ENCODE measurements around the gene HIP1.

Gene HIP1

DNA sequence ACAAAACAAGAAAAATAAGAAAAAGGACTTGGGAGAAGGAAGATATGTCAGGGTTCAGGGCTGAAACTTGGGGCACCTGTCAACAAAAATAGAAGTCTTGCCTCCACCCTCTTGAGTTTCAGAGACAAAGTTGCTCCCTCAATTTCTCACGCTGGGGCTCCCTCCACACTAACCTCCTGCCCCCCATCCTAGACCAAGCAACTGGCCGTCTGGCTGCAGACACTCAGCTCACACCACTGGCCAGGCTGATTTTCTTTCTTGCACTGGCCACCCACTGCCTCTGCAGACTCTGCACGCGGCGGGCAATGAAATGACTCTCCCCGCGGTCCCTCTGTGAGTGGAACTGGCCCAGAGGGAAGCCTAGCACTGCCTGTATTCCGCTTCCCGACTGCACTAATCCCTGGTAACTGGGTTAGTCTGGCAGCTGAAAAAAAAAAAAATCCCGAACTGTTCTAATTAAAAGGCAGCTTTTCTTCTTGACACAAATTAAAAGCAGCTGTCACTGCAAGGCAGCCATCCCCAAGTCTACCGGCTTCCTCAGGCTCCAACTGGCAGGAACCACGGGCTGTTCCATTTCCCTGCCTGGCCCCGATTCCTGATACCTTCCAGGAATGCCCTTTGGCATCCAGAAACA lies 163.1 kb downstream of the HIP1 start:
- Histone ChIP-seq H2BK5ac (ENCODE audit: low read depth, low read length, poor library complexity) (no peak overlapping the region), H3K4me2 (ENCODE audit: low read length) (no peak overlapping the region), H3K36me3 (ENCODE audit: control insufficient read depth in 1 of 2, insufficient read depth in 2 of 2, low read length in 2 of 2) (peaks cover 17 to 24% of the 10 kb centered on the region in 2 experiments), H4K91ac (ENCODE audit: low read depth, low read length) (no peak overlapping the region), H3K9ac (ENCODE audit: low read length) (no peak overlapping the region), H2BK12ac (ENCODE audit: low read length) (no peak overlapping the region), H3K4ac (ENCODE audit: low read depth, low read length) (no peak overlapping the region), H3K27me3 (ENCODE audit: insufficient read depth, low read length) (no peaks in the 10 kb centered on the region), H2BK120ac (ENCODE audit: insufficient read depth, low read length, poor library complexity) (no peak overlapping the region), H2AFZ (ENCODE audit: insufficient read depth, low read length, poor library complexity) (no peak overlapping the region), H3K23ac (ENCODE audit: low read length) (no peak overlapping the region), H3K9me3 (ENCODE audit: insufficient read depth, low read depth, low read length) (no peaks in the 10 kb centered on the region), H2AK5ac (ENCODE audit: low read length) (no peak overlapping the region), H3K27ac (ENCODE audit: low read depth, low read length) (no peak overlapping the region), H4K8ac (ENCODE audit: low read depth, low read length) (no peak overlapping the region), H3K14ac (ENCODE audit: low read length) (no peak overlapping the region), H3K79me1 (ENCODE audit: low read length) (no peaks in the 10 kb centered on the region), H3K79me2 (ENCODE audit: control insufficient read depth, insufficient read depth, low read length, poor library complexity) (no peaks in the 10 kb centered on the region), H4K12ac (ENCODE audit: low read depth, low read length) (no peak overlapping the region), H3K4me3 (ENCODE audit: low read depth, low read length) (no peak overlapping the region), H3K4me1 (ENCODE audit: control insufficient read depth in 1 of 2, insufficient read depth in 2 of 2, low read length in 2 of 2) (no peaks in the 10 kb centered on the region), H3K18ac (ENCODE audit: low read length) (no peak overlapping the region)
- DNase-seq = no peak
- WGBS (ENCODE audit: extremely low coverage, insufficient coverage, insufficient read length) = no CpG with 5 or more reads among the region's 13 CpGs

DNA sequence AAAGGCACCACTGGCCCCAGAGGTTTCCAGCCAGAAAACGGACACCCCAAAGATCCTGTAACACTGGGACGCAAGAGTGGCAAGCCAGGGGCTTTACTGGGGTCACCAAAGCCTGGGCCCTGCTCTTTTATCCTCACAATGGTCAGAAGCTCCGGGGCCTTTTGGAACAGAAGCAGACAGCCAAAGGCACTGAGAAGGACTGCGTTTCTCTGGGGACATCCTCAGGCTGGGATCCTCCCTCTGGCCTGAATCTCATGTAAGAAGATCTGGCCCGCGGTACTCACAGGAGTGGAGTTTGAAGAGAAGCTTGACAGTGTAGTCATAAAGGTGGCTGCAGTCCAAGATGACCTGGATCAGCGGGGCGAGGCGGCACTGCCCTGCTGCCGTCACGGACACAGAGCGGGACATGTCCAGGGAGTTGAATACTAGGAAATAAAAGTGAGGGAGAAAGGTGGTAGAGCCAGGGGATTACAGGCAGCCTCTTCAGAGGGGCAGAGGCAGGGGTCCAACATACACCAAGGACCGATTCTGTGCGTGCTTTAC lies 165.2 kb downstream of the HIP1 start:
- no peak overlapping the region for H3K9ac ChIP-seq (ENCODE audit: low read length)
- no peak overlapping the region for H3K18ac ChIP-seq (ENCODE audit: low read length)
- no peaks in the 10 kb centered on the region for H3K79me2 ChIP-seq (ENCODE audit: control insufficient read depth, insufficient read depth, low read length, poor library complexity)
- no peak overlapping the region for H3K27ac ChIP-seq (ENCODE audit: low read depth, low read length)
- no peak for DNase-seq
- no peaks in the 10 kb centered on the region for H3K4me1 ChIP-seq (ENCODE audit: control insufficient read depth in 1 of 2, insufficient read depth in 2 of 2, low read length in 2 of 2)
- H4K91ac ChIP-seq (ENCODE audit: low read depth, low read length) = no peak overlapping the region
- H2AK5ac ChIP-seq (ENCODE audit: low read length) = no peak overlapping the region
- peaks cover 11 to 14% of the 10 kb centered on the region in 2 experiments for H3K36me3 ChIP-seq (ENCODE audit: control insufficient read depth in 1 of 2, insufficient read depth in 2 of 2, low read length in 2 of 2)
- H4K12ac ChIP-seq (ENCODE audit: low read depth, low read length) = no peak overlapping the region
- no peak overlapping the region for H3K4me3 ChIP-seq (ENCODE audit: low read depth, low read length)
- no peak overlapping the region for H3K23ac ChIP-seq (ENCODE audit: low read length)
- H2BK120ac ChIP-seq (ENCODE audit: insufficient read depth, low read length, poor library complexity) = no peak overlapping the region
- no peak overlapping the region for H2AFZ ChIP-seq (ENCODE audit: insufficient read depth, low read length, poor library complexity)
- H3K4ac ChIP-seq (ENCODE audit: low read depth, low read length) = no peak overlapping the region
- no peak overlapping the region for H3K4me2 ChIP-seq (ENCODE audit: low read length)
- no peak overlapping the region for H2BK12ac ChIP-seq (ENCODE audit: low read length)
- no peaks in the 10 kb centered on the region for H3K27me3 ChIP-seq (ENCODE audit: insufficient read depth, low read length)
- no peak overlapping the region for H2BK5ac ChIP-seq (ENCODE audit: low read depth, low read length, poor library complexity)
- H3K14ac ChIP-seq (ENCODE audit: low read length) = no peak overlapping the region
- WGBS (ENCODE audit: extremely low coverage, insufficient coverage, insufficient read length) = no CpG with 5 or more reads among the region's 14 CpGs
- no peaks in the 10 kb centered on the region for H3K79me1 ChIP-seq (ENCODE audit: low read length)
- no peak overlapping the region for H4K8ac ChIP-seq (ENCODE audit: low read depth, low read length)
- H3K9me3 ChIP-seq (ENCODE audit: insufficient read depth, low read depth, low read length) = no peaks in the 10 kb centered on the region

DNA sequence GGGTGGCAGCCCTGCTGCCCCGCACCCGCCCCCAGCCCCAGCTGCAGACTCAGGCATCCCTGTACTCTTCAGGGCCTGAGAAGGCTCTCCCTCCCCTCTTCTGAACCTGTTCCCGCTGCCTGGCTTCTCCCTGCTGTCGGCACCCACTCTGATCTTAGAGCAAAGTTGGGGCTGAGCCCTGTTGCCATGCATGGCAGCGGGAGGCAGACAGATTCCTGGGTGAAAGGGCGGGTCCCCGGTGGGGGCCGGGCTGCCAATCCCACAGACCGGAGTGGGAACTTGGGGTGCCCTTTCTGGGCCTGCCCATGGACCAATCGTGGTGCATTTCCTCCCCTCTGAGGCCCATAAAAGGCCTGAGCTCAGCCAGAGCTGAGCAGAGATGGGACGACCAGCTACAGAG lies 165.9 kb downstream of the HIP1 start:
- no peak overlapping the region for H3K4me3 ChIP-seq (ENCODE audit: low read depth, low read length)
- H4K91ac ChIP-seq (ENCODE audit: low read depth, low read length) = no peak overlapping the region
- no peak overlapping the region for H2BK120ac ChIP-seq (ENCODE audit: insufficient read depth, low read length, poor library complexity)
- no peak overlapping the region for H3K27ac ChIP-seq (ENCODE audit: low read depth, low read length)
- no peak overlapping the region for H2AK5ac ChIP-seq (ENCODE audit: low read length)
- no peak overlapping the region for H3K18ac ChIP-seq (ENCODE audit: low read length)
- H4K8ac ChIP-seq (ENCODE audit: low read depth, low read length) = no peak overlapping the region
- H2BK12ac ChIP-seq (ENCODE audit: low read length) = no peak overlapping the region
- H3K4ac ChIP-seq (ENCODE audit: low read depth, low read length) = no peak overlapping the region
- no peak overlapping the region for H3K14ac ChIP-seq (ENCODE audit: low read length)
- DNase-seq = no peak
- peaks cover 16 to 17% of the 10 kb centered on the region in 2 experiments for H3K36me3 ChIP-seq (ENCODE audit: control insufficient read depth in 1 of 2, insufficient read depth in 2 of 2, low read length in 2 of 2)
- H4K12ac ChIP-seq (ENCODE audit: low read depth, low read length) = no peak overlapping the region
- no peak overlapping the region for H3K23ac ChIP-seq (ENCODE audit: low read length)
- no CpG with 5 or more reads among the region's 11 CpGs for WGBS (ENCODE audit: extremely low coverage, insufficient coverage, insufficient read length)
- no peak overlapping the region for H2BK5ac ChIP-seq (ENCODE audit: low read depth, low read length, poor library complexity)
- H2AFZ ChIP-seq (ENCODE audit: insufficient read depth, low read length, poor library complexity) = no peak overlapping the region
- H3K9me3 ChIP-seq (ENCODE audit: insufficient read depth, low read depth, low read length) = no peaks in the 10 kb centered on the region
- H3K79me2 ChIP-seq (ENCODE audit: control insufficient read depth, insufficient read depth, low read length, poor library complexity) = no peaks in the 10 kb centered on the region
- no peaks in the 10 kb centered on the region for H3K27me3 ChIP-seq (ENCODE audit: insufficient read depth, low read length)
- no peaks in the 10 kb centered on the region for H3K4me1 ChIP-seq (ENCODE audit: control insufficient read depth in 1 of 2, insufficient read depth in 2 of 2, low read length in 2 of 2)
- H3K4me2 ChIP-seq (ENCODE audit: low read length) = no peak overlapping the region
- no peak overlapping the region for H3K9ac ChIP-seq (ENCODE audit: low read length)
- no peaks in the 10 kb centered on the region for H3K79me1 ChIP-seq (ENCODE audit: low read length)

DNA sequence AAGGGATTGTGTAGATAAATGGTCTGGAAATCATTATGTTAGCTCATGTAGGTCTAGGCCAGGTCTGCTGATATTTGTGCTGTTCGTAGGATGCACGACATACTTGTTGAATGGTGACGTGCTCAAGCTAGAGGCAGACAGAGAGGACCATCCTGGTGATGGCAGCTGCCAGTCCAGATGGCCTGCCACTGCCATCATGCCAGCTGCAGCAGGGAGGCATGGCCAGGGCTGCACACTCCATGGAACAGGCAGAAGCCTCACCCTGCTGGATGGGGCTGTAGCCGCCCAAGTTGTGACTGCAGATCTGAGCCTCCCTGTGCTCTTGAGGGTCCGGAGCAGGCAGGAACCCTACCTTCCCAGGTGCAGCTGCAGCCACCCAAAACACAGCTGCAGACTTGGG lies 166.3 kb downstream of the HIP1 start:
- H3K27me3 ChIP-seq (ENCODE audit: insufficient read depth, low read length) = no peaks in the 10 kb centered on the region
- H3K9me3 ChIP-seq (ENCODE audit: insufficient read depth, low read depth, low read length) = no peaks in the 10 kb centered on the region
- no peak overlapping the region for H3K23ac ChIP-seq (ENCODE audit: low read length)
- H3K27ac ChIP-seq (ENCODE audit: low read depth, low read length) = no peak overlapping the region
- no peak overlapping the region for H4K8ac ChIP-seq (ENCODE audit: low read depth, low read length)
- peaks cover 16 to 17% of the 10 kb centered on the region in 2 experiments for H3K36me3 ChIP-seq (ENCODE audit: control insufficient read depth in 1 of 2, insufficient read depth in 2 of 2, low read length in 2 of 2)
- DNase-seq = no peak
- no peaks in the 10 kb centered on the region for H3K79me1 ChIP-seq (ENCODE audit: low read length)
- H3K9ac ChIP-seq (ENCODE audit: low read length) = no peak overlapping the region
- H2BK120ac ChIP-seq (ENCODE audit: insufficient read depth, low read length, poor library complexity) = no peak overlapping the region
- H3K4ac ChIP-seq (ENCODE audit: low read depth, low read length) = no peak overlapping the region
- no CpG with 5 or more reads among the region's 5 CpGs for WGBS (ENCODE audit: extremely low coverage, insufficient coverage, insufficient read length)
- H2AK5ac ChIP-seq (ENCODE audit: low read length) = no peak overlapping the region
- H3K14ac ChIP-seq (ENCODE audit: low read length) = no peak overlapping the region
- no peak overlapping the region for H3K4me3 ChIP-seq (ENCODE audit: low read depth, low read length)
- H3K4me1 ChIP-seq (ENCODE audit: control insufficient read depth in 1 of 2, insufficient read depth in 2 of 2, low read length in 2 of 2) = no peaks in the 10 kb centered on the region
- H3K4me2 ChIP-seq (ENCODE audit: low read length) = no peak overlapping the region
- H4K12ac ChIP-seq (ENCODE audit: low read depth, low read length) = no peak overlapping the region
- H3K79me2 ChIP-seq (ENCODE audit: control insufficient read depth, insufficient read depth, low read length, poor library complexity) = no peaks in the 10 kb centered on the region
- H2BK5ac ChIP-seq (ENCODE audit: low read depth, low read length, poor library complexity) = no peak overlapping the region
- no peak overlapping the region for H2AFZ ChIP-seq (ENCODE audit: insufficient read depth, low read length, poor library complexity)
- H2BK12ac ChIP-seq (ENCODE audit: low read length) = no peak overlapping the region
- H3K18ac ChIP-seq (ENCODE audit: low read length) = no peak overlapping the region
- H4K91ac ChIP-seq (ENCODE audit: low read depth, low read length) = no peak overlapping the region

Measured in trophoblast cell (in vitro differentiated cells and primary cell).